ENCODE measurements around the gene TLCD3B.
"Not testable (repeated sequence)": the region's sequence is repeated elsewhere in the genome, so short reads cannot be mapped to it uniquely, and the experiment has no call there.

The TLCD3B gene

DNA sequence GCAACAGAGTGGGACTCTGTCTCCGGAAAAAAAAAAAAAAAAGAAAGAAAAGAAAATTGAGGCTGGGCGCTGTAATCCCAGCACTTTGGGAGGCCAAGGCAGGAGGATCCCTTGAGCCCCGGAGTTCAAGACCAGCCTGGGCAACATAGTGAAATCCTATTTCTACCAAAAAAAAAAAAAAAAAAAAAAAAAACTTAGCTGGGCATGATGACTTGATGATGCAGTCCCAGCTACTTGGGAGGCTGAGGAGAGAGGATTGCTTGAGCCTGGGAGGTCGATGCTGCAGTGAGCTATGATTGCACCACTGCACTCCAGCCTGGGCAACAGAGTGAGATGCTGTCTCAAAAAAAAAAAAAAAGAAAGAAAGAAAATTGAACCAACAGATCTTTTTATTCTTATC, 13.1 kb downstream of the TLCD3B start:
- not testable (repeated sequence) for H3K36me3 ChIP-seq (ENCODE audit: control insufficient read depth in 1 of 2, insufficient read depth in 2 of 2, low read length in 2 of 2); H4K91ac ChIP-seq (ENCODE audit: low read depth, low read length)

DNA sequence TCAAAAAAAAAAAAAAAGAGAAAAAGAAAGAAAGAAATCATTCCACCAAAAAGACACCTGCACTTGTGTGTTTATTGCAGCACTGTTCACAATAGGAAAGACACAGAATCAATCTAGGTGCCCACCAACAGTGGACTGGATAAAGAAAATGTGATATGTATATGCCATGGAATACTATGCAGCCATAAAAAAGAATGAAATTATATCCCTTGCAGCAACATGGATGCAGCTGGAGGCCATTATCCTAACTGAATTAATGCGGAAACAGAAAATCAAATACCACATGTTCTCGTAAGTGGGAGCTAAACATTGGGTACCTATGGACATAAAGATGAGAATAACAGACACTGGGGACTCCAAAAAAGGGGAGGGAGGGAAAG, 13.8 kb downstream of the TLCD3B start:
- Histone ChIP-seq H3K4me3 (ENCODE audit: low read depth, low read length) (no peak overlapping the region), H2BK12ac (ENCODE audit: low read length) (no peak overlapping the region), H3K18ac (ENCODE audit: low read length) (no peak overlapping the region)

More for the DNA sequence above, 13.1 kb downstream of the TLCD3B start:
- H2BK12ac ChIP-seq (ENCODE audit: low read length); H3K9me3 ChIP-seq (ENCODE audit: insufficient read depth, low read depth, low read length); H3K4ac ChIP-seq (ENCODE audit: low read depth, low read length); H3K27me3 ChIP-seq (ENCODE audit: insufficient read depth, low read length); H3K79me1 ChIP-seq (ENCODE audit: low read length); H3K79me2 ChIP-seq (ENCODE audit: control insufficient read depth, insufficient read depth, low read length, poor library complexity); H3K4me3 ChIP-seq (ENCODE audit: low read depth, low read length); H3K18ac ChIP-seq (ENCODE audit: low read length); H3K14ac ChIP-seq (ENCODE audit: low read length); H2AK5ac ChIP-seq (ENCODE audit: low read length); H4K12ac ChIP-seq (ENCODE audit: low read depth, low read length); H3K4me1 ChIP-seq (ENCODE audit: control insufficient read depth in 1 of 2, insufficient read depth in 2 of 2, low read length in 2 of 2); H4K8ac ChIP-seq (ENCODE audit: low read depth, low read length); H2BK120ac ChIP-seq (ENCODE audit: insufficient read depth, low read length, poor library complexity); H3K23ac ChIP-seq (ENCODE audit: low read length); H3K4me2 ChIP-seq (ENCODE audit: low read length); H3K9ac ChIP-seq (ENCODE audit: low read length); DNase-seq; H2BK5ac ChIP-seq (ENCODE audit: low read depth, low read length, poor library complexity); H3K27ac ChIP-seq (ENCODE audit: low read depth, low read length); H2AFZ ChIP-seq (ENCODE audit: insufficient read depth, low read length, poor library complexity): not testable (repeated sequence)
- WGBS (ENCODE audit: extremely low coverage, insufficient coverage, insufficient read length): no CpG with 5 or more reads among the region's 4 CpGs

GRCh38 chr16:30016555-30017276, 14.4 kb downstream of the TLCD3B start:
- H3K79me1 ChIP-seq (ENCODE audit: low read length): no peaks in the 10 kb centered on the region
- peaks cover 4% of the 10 kb centered on the region for H3K27me3 ChIP-seq (ENCODE audit: insufficient read depth, low read length)
- no peak overlapping the region for H4K91ac ChIP-seq (ENCODE audit: low read depth, low read length)
- no peak overlapping the region for H3K4me2 ChIP-seq (ENCODE audit: low read length)
- no CpG with 5 or more reads among the region's 8 CpGs for WGBS (ENCODE audit: extremely low coverage, insufficient coverage, insufficient read length)
- H3K79me2 ChIP-seq (ENCODE audit: control insufficient read depth, insufficient read depth, low read length, poor library complexity): no peaks in the 10 kb centered on the region
- H3K14ac ChIP-seq (ENCODE audit: low read length): no peak overlapping the region
- H2BK12ac ChIP-seq (ENCODE audit: low read length): no peak overlapping the region
- no peak overlapping the region for H3K18ac ChIP-seq (ENCODE audit: low read length)
- H3K23ac ChIP-seq (ENCODE audit: low read length): no peak overlapping the region
- H2AK5ac ChIP-seq (ENCODE audit: low read length): no peak overlapping the region
- no peak overlapping the region for H2BK120ac ChIP-seq (ENCODE audit: insufficient read depth, low read length, poor library complexity)
- H3K4ac ChIP-seq (ENCODE audit: low read depth, low read length): no peak overlapping the region
- no peak overlapping the region for H2AFZ ChIP-seq (ENCODE audit: insufficient read depth, low read length, poor library complexity)
- H4K12ac ChIP-seq (ENCODE audit: low read depth, low read length): no peak overlapping the region
- H2BK5ac ChIP-seq (ENCODE audit: low read depth, low read length, poor library complexity): no peak overlapping the region
- no peak overlapping the region for H3K9ac ChIP-seq (ENCODE audit: low read length)
- no peak overlapping the region for H4K8ac ChIP-seq (ENCODE audit: low read depth, low read length)
- no peak overlapping the region for H3K4me3 ChIP-seq (ENCODE audit: low read depth, low read length)
- no peak for DNase-seq
- H3K36me3 ChIP-seq (ENCODE audit: control insufficient read depth in 1 of 2, insufficient read depth in 2 of 2, low read length in 2 of 2): no peaks in the 10 kb centered on the region
- no peak overlapping the region for H3K27ac ChIP-seq (ENCODE audit: low read depth, low read length)
- H3K9me3 ChIP-seq (ENCODE audit: insufficient read depth, low read depth, low read length): peaks cover 4% of the 10 kb centered on the region
- H3K4me1 ChIP-seq (ENCODE audit: control insufficient read depth in 1 of 2, insufficient read depth in 2 of 2, low read length in 2 of 2): peaks cover 0 to 4% of the 10 kb centered on the region in 2 experiments

More for the DNA sequence above, 13.8 kb downstream of the TLCD3B start:
- Histone ChIP-seq H3K36me3 (ENCODE audit: control insufficient read depth in 1 of 2, insufficient read depth in 2 of 2, low read length in 2 of 2) (no peaks in the 10 kb centered on the region), H3K27ac (ENCODE audit: low read depth, low read length) (no peak overlapping the region), H3K14ac (ENCODE audit: low read length) (no peak overlapping the region), H2AK5ac (ENCODE audit: low read length) (no peak overlapping the region), H3K4me2 (ENCODE audit: low read length) (no peak overlapping the region), H3K23ac (ENCODE audit: low read length) (no peak overlapping the region), H2BK120ac (ENCODE audit: insufficient read depth, low read length, poor library complexity) (no peak overlapping the region), H2BK5ac (ENCODE audit: low read depth, low read length, poor library complexity) (no peak overlapping the region), H4K12ac (ENCODE audit: low read depth, low read length) (no peak overlapping the region), H3K9ac (ENCODE audit: low read length) (no peak overlapping the region), H3K79me1 (ENCODE audit: low read length) (no peaks in the 10 kb centered on the region), H3K4ac (ENCODE audit: low read depth, low read length) (no peak overlapping the region), H4K91ac (ENCODE audit: low read depth, low read length) (no peak overlapping the region), H3K9me3 (ENCODE audit: insufficient read depth, low read depth, low read length) (no peaks in the 10 kb centered on the region), H3K27me3 (ENCODE audit: insufficient read depth, low read length) (no peaks in the 10 kb centered on the region), H2AFZ (ENCODE audit: insufficient read depth, low read length, poor library complexity) (no peak overlapping the region), H3K79me2 (ENCODE audit: control insufficient read depth, insufficient read depth, low read length, poor library complexity) (no peaks in the 10 kb centered on the region), H3K4me1 (ENCODE audit: control insufficient read depth in 1 of 2, insufficient read depth in 2 of 2, low read length in 2 of 2) (peaks cover 0 to 4% of the 10 kb centered on the region in 2 experiments), H4K8ac (ENCODE audit: low read depth, low read length) (no peak overlapping the region)
- whole genome bisulfite sequencing (ENCODE audit: extremely low coverage, insufficient coverage, insufficient read length): no CpG with 5 or more reads among the region's 2 CpGs
- DNase-seq: no peak

GRCh38 chr16:30015450-30015849, 15.6 kb downstream of the TLCD3B start:
- not testable (repeated sequence) for H3K4me2 ChIP-seq (ENCODE audit: low read length); H3K79me1 ChIP-seq (ENCODE audit: low read length); H3K4ac ChIP-seq (ENCODE audit: low read depth, low read length); H4K12ac ChIP-seq (ENCODE audit: low read depth, low read length); H2BK120ac ChIP-seq (ENCODE audit: insufficient read depth, low read length, poor library complexity); H2BK12ac ChIP-seq (ENCODE audit: low read length); H4K8ac ChIP-seq (ENCODE audit: low read depth, low read length); H4K91ac ChIP-seq (ENCODE audit: low read depth, low read length); H2BK5ac ChIP-seq (ENCODE audit: low read depth, low read length, poor library complexity); H3K23ac ChIP-seq (ENCODE audit: low read length); H3K18ac ChIP-seq (ENCODE audit: low read length); H3K27ac ChIP-seq (ENCODE audit: low read depth, low read length); H3K79me2 ChIP-seq (ENCODE audit: control insufficient read depth, insufficient read depth, low read length, poor library complexity); H2AFZ ChIP-seq (ENCODE audit: insufficient read depth, low read length, poor library complexity); DNase-seq; H3K36me3 ChIP-seq (ENCODE audit: control insufficient read depth in 1 of 2, insufficient read depth in 2 of 2, low read length in 2 of 2); H2AK5ac ChIP-seq (ENCODE audit: low read length); H3K14ac ChIP-seq (ENCODE audit: low read length); H3K9me3 ChIP-seq (ENCODE audit: insufficient read depth, low read depth, low read length); H3K4me1 ChIP-seq (ENCODE audit: control insufficient read depth in 1 of 2, insufficient read depth in 2 of 2, low read length in 2 of 2); H3K4me3 ChIP-seq (ENCODE audit: low read depth, low read length); H3K9ac ChIP-seq (ENCODE audit: low read length)
- H3K27me3 ChIP-seq (ENCODE audit: insufficient read depth, low read length): peaks cover 15% of the 10 kb centered on the region
- no CpG with 5 or more reads among the region's 7 CpGs for whole genome bisulfite sequencing (ENCODE audit: extremely low coverage, insufficient coverage, insufficient read length)
